NCI-H460 (cell line): ENCODE data around the gene CNGA4. TPM values are rescaled to one million over a fixed set of nuclear protein-coding genes. Genes with fewer than 3 reads are reported as not detected.
A peak's percentile ranks its signal among the peaks of the same experiment; 100 is the strongest.

ENCODE experiments used
- DNase-seq: peaks from one replicate; pipeline ENCODE4 v3.0.0-alpha.2; 2016; ENCODE audit warnings: low read depth; ENCODE audit errors: extremely low read depth
- polyA plus RNA-seq: library from polyadenylated mRNA; depleted of rRNA; stranded (reverse); fragments of >200 nt; gene quantifications from 2 replicates; pipeline ENCODE4 v1.2.3, GENCODE V29; 2014; cell fraction: nucleus; rRNA removed
- total RNA-seq: library from RNA; depleted of rRNA; stranded (reverse); fragments of >200 nt; shearing (Covaris generic); gene quantifications from 2 replicates; pipeline ENCODE4 v1.2.3, GENCODE V29; 2014; rRNA removed

Gene CNGA4, protein sequence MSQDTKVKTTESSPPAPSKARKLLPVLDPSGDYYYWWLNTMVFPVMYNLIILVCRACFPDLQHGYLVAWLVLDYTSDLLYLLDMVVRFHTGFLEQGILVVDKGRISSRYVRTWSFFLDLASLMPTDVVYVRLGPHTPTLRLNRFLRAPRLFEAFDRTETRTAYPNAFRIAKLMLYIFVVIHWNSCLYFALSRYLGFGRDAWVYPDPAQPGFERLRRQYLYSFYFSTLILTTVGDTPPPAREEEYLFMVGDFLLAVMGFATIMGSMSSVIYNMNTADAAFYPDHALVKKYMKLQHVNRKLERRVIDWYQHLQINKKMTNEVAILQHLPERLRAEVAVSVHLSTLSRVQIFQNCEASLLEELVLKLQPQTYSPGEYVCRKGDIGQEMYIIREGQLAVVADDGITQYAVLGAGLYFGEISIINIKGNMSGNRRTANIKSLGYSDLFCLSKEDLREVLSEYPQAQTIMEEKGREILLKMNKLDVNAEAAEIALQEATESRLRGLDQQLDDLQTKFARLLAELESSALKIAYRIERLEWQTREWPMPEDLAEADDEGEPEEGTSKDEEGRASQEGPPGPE
- not detected in 2 replicates for total RNA-seq
- not detected in 2 replicates for polyA plus RNA-seq

DNA sequence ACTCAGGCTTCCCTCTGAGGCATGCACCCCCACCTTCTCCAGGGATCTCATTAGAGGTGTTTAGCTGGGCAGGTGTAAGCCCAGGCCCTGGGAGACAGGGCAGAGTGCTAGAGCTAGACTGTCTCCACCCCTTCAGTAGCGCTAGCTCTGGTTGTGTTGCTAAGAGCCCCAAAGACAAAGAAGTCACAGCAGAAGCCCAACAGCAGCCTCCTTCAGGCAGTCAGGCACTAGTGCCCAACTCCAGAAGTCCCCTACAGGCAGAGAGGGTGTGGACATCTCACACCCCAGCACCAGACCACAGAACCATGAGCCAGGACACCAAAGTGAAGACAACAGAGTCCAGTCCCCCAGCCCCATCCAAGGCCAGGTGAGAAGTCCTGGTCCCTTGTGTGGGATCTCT, at the start of gene CNGA4:
Gene CNGA4, plus strand, starts transcription at position 188 of the 400 bp plus-strand sequence. Its CDS starts 118 bp downstream, at position 306.
- DNase-seq, result no peak

DNA sequence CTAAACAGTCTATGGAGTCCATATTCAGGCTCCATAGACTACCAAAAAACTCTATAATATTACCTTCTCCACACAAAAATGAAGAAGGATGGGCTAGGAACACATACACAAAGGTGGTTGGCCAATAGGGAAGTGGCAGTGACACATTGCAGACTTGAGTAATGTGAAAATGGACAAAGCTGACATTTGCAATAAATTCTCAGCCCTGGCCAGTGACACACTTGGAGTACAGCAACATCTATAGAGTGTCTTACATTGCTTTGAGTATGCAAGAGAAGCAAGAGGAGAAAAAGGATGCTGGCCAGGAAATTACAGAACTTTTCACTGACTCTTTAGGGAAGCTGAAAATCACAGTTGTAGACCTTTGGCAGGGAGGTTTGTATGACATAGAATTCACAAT, 47.1 kb upstream of the CNGA4 start:
- DNase-seq, result no peak

DNA sequence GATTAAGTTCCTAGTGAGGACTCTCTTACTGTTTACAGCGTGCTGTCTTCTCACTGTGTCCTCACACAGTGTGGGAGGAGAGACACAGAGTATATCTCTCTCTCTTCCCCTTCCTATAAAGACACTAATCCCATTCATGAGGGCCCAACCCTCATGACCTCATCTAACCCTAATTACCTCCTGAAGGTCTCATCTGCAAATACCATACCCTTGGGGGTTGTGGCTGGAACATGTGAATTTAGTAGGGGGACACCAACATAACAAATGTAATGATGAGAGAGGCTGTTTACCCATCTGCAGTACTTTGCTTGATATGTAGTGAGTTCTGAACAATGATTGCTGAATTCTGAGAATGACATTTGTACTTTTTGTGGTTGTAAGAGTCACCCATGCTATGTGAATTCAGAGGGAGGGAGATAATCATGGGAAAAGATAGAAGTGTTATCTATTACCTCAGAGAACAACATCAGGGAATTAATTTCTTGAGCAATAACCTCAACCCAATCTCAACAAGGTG, 44.8 kb upstream of the CNGA4 start:
- no peak for DNase-seq

DNA sequence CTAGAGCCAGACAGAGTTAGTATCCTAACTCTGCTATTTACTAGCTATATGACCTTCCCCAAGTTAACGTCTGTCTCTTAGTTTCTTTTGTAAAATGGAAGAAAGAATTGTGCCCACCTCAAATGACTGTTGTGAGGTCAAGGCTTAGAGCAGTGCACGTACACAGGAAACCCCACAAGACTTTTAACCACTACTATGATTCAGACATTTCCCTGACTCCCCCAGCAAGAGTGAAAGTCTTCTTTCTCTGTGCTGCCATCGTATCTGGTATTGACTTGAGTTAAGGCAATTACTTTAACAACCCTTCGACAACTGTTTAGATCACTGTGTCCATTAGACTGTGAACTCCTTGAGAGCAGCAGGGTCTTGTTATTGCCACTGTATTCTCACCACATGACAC, 42.5 kb upstream of the CNGA4 start:
- DNase-seq, result no peak

DNA sequence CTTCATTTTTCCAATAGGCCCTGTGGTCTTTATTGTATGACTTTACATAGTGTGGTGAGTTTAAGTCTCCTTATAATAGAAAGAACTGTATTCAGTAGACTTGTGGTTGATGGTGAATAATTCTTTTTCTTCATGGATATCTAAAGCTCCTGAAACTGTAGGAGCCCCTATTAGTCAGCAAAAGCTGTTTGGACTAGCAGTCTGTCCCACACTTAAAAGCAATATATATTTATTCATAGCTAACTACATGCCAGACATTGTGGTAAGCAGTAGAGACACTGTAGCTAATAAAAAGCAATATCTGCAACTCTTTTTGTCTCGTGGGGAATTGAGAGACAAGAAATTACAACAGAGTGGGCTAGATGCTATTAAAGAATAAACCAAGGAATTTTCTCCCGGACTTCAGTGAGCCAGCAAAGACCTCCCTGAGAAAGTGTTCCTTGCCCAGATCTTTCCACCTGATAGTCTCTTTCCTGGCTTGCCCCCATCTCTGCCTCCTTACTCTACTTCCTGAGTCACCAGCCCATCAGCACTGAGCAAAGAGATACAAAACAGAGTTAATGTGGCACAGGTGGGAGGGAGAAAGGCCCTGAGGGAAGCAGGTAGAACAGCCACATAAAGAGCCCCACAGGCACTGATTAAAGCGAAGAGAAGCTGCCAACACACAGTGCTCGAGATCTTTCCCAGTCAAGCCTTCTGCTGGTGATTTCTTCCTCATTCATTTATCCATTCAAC, 41.3 kb upstream of the CNGA4 start:
- no peak for DNase-seq

DNA sequence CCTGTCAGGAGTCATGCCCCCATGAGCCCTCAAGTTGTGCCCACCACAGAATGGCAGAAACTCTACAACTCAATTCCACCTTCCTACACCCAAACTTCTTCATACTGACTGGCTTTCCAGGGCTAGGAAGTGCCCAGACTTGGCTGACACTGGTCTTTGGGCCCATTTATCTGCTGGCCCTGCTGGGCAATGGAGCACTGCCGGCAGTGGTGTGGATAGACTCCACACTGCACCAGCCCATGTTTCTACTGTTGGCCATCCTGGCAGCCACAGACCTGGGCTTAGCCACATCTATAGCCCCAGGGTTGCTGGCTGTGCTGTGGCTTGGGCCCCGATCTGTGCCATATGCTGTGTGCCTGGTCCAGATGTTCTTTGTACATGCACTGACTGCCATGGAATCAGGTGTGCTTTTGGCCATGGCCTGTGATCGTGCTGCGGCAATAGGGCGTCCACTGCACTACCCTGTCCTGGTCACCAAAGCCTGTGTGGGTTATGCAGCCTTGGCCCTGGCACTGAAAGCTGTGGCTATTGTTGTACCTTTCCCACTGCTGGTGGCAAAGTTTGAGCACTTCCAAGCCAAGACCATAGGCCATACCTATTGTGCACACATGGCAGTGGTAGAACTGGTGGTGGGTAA, 39.6 kb upstream of the CNGA4 start, which contains the start of gene OR52W1:
Gene OR52W1, plus strand, starts transcription at position 51 of the 637 bp plus-strand sequence. Its CDS starts 0 bp downstream, at position 51.
- DNase-seq, result no peak

DNA sequence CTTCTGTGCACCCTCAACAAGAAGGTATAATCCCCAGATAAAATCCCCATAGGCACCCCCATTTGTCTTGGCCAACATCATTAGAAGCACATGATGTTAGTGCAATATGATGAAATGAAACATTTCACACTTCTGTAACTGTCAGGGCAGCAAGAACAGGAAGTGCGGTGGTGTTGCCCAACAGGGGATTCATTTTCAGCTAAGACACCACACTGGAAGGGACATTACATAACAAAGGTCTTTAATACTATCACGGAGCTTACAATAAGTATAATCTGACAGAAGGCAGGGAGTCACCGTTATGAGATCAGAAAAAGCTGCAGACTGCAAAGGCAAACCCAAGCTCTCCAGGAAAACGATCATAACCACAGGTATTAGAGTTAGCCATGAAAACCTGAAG, 37.9 kb upstream of the CNGA4 start:
- peak; percentile 3 for DNase-seq

DNA sequence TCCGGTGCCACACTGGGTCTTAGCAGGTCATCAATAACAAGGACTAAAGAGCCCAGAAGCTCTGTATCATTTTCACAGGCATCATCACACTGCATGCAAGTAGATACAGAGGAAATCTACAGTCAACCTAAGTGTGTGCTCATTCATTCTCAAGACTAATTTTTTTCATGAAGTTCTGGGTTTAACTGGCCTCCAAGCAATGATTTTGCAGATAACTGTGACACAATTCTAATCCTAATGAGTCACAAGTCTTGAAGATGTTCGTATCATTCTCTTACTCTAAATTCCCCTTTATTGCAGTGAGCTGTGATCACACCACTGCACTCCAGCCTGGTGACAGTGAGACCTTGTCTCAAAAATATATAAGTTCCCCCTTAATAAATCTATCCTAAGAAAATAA, 37.4 kb upstream of the CNGA4 start:
- DNase-seq, result no peak

DNA sequence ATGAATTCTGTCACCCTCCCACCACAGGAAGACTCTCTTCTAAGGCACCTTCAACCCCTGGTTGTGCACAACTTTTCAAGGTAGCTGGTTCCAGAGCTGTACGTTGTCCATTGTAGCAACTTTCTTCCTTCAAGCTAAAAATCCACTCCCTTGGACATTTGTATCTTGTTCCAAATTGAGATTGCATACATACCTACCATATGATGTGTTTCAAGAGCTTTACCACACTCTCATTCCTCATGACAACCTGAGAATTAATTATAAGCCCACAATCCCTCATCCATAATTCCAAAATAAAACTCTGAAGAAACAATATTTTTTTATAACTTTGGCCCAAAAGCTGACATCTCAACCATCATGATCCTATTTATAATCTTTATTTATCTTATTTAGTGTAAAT, 36.8 kb upstream of the CNGA4 start:
- no peak for DNase-seq

DNA sequence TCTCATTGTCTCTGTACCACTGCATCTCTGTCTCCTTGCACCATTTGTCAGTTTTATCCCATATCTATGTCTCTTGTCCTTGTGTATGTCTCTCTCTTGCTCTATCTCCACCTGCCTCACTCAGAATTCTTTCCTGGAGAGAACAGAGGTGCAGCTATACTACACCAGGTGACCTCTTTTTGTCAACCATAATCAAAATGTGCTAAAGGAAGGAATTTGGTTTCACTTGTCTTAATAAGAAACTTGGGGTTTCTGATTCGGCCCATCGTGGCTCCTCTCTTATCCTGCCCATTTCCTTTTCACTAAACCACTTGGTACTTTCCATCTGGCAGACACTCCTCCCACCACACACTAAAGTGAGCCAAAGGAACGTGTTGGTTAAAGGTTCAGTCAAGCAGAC, 35.6 kb upstream of the CNGA4 start:
- DNase-seq, result no peak

DNA sequence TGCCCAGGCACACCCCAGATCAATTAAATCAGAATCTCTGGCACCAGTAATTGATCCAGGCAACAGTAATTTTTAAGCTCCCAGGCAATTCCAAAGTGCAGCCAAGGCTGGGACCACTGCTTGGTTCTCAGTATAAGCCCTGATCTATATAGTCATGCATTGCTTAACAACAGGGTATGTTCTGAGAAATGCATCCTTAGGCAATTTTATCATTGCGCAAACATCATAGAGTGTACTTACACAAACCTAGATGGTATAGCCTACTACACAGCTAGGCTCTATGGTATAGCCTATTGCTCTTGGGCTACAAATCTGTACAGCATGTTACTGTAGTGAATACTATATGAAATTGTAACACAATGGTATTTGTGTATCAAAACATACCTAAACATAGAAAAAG, 34.2 kb upstream of the CNGA4 start:
- DNase-seq, result no peak

DNA sequence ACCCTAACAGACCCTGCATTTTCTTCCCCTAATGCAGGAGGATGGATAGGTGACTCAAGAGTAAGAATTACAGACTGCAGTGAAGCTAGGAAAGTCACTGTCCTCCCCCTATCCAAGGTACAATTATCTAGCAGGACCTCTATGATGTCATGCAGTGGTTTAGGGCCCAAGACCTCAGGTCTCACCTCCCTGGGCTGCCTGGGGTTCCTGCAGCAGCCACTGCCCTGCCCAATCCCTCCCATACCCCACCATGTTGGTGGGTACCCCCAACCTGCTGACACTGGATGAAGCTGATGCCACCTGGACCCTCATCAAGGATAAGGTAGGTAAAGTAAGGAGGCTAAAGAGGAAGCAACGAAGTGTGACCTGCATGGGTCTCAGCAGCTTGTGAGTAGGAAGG, 33.5 kb upstream of the CNGA4 start, which contains the start of gene C11orf42:
Gene C11orf42, plus strand, starts transcription at position 192 of the 400 bp plus-strand sequence. Its CDS starts 59 bp downstream, at position 251.
- DNase-seq, result no peak

DNA sequence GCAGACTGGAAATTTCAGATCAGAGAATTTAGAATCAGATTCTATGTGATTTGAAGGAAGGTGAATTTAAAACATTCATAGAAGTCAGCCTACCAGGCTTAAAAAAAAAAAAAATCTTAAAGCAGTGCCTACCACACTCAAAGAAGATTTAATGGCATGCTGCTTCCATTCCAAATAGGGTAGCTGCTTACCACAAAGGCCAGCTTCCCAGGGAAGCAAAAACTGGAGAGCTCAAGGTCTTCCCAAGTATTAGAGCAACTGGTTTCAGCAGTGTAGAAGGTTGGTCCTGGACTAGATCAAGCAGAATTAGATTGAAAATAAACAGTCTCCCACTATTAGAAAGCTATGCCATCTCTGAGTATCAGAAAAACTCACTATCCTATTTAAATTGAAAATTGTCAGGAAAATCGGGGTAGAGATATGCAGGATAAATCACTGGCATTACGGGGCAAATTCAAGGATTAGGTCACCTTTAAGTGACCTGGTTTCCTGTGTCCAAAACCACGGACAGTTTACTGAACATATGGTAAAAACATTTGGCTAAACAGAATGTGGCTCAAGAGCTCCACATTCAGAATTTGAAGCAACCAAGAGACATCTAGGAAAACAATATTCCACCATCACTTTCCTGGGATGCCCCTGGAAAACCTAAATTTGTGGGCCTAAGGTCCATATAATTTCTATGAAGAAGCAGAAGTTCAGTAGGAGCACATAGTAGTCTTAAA, 32.3 kb upstream of the CNGA4 start:
- DNase-seq, result no peak

DNA sequence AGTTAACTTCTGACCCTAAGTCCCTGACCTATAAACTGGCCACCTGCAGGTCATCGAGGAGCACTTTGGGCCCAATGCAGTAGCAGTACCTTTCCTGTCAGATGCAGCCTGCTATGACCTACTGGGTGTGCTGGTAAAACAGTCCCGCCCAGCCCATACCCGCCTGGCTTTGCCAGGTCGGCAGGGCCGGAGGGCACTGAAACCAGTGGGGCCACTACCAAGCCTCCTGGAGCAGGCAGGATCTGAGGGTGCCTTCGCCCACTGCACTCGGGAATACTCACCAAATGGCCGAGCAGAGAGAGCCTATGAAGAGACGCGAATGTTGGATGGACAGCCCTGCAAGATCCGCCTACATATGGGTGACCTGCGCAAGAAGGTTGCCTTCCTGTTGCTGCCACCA, 29.1 kb upstream of the CNGA4 start:
- no peak for DNase-seq

DNA sequence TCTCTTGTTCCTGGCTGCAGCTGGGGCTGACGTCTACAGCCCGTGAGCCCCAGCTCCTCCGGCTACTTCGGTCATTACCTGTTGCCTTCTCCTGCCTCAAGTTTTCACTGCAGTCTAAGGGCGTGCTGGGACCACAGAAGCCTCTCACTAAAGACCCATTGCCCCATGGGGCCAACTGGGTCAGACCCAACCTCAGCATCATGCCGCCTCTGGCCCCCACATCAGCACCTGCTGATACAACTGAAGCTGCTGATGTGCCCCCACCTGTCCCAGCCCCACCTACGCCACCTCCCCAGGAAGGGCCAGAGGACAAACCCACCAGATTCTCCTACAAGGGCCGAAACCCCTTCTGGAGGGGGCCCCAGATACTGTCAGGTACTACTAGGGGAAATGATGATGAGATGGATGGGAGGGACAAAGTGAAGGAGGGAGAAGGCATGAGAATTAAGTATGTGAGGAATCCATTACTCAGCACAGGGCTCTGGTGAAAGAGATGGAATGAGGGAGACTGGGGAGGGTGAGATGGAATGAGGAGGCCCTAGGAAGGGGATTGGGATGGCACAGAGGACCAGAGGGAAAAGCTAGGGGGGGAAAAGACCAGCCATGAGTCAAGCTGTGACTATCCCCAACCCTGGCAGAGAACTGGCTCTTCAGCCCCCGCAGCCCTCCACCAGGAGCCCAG, 28.5 kb upstream of the CNGA4 start:
- no peak for DNase-seq

DNA sequence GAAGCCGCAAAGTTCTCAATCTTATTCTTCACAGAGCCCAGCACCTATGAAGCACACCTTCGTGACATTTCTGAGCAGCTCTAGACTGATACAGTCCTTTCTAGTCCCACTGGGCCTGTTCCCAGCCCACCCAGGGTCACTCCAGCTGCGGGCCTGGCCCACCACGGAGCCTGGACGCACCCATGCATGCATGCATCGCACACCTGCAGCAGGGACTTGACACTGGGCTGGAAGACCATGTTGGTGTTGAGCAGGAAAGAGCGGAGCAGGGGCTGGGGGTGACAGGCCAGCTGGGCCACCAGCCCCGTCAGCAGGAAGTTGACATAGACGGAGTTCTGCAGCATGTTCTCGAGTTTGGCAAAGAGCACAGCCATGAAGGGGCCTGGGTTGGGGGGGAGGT, 24.4 kb upstream of the CNGA4 start:
- no peak for DNase-seq

DNA sequence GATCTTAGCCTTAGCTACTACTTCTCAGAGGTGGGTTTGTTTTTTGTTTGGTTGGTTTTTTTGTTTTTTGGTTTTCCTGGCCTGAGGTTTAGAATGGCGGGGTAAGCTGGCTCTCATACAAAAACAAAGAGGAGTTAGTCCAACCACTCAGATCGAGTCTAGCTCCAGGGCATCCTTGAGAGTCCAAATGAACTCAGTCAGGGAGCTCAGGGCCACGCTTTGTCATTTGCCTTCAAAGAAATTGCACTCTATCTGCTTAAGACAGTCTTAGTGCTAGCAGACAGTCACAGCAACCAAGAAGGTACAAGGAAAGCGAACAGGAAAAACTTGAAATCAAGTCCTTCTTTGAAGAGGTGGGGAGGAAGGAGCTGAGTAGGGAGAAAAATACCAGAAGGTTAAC, 22.4 kb upstream of the CNGA4 start:
- no peak for DNase-seq

DNA sequence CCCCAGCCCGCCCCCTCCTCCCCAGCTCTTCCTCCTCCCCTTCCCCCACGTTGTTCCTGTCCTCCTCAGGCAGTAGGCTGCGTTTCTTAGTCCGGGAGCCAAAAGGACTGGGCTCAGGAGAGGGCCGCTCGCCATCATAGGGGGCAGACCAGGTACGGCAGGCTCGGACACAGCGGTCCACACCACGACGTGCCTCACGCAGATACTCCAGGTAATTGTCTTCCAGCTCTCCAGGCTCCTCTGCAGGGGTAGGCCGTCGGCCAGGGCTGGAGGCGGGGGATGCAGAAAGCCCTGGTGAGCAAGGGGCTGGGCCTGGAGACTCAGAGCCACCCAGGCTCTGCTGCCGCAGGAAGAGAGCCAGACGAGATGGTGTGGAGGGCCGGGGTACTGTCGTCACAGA, 21.2 kb upstream of the CNGA4 start:
- DNase-seq, result no peak

DNA sequence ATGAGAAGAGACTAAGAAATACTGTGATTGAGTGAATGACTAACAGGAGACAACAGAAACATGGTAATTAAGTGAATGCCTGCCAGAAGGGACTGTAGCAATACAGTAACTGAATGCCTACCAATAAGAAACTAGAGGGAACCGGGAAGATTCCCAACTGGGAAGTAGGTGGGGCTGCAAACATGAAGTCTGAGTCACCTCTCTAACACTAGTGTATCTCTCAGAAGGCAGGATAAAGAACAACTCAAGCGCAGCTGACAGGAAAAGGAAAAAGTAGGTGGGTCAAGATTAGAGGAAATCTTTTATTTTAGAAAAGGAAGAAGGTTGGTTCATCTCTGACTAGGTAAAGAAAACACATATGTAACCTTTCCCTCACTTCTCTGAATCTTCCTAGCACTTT, 19.5 kb upstream of the CNGA4 start:
- DNase-seq, result no peak
